Fibroblast of lung (primary cell): ENCODE data around the gene RGS3. TPM values are rescaled to one million over a fixed set of nuclear protein-coding genes. Genes with fewer than 3 reads are reported as not detected.

Experiments
- DNase-seq, 2 donors: peaks; one replicate each; pipeline versions ENCODE4 v3.0.0 to v3.0.0-alpha.2; 2010; ENCODE audit warnings: low read depth in 2 of 2
- H2AFZ ChIP-seq: 2 replicates; pipeline ENCODE4 v1.5.1; 2012; ENCODE audit warnings: low read length, control low read depth, inconsistent platforms
- H3K27ac ChIP-seq: 2 replicates; pipeline ENCODE4 v1.5.1; 2011; ENCODE audit warnings: low read length, control low read depth; ENCODE audit not compliant: insufficient read depth
- H3K27me3 ChIP-seq: 2 replicates; pipeline ENCODE4 v1.5.1; 2011; ENCODE audit warnings: mild to moderate bottlenecking, low read length; ENCODE audit not compliant: control insufficient read depth, insufficient read depth
- H3K36me3 ChIP-seq: 2 replicates; pipeline ENCODE4 v1.5.1; 2011; ENCODE audit warnings: low read length; ENCODE audit not compliant: control insufficient read depth, insufficient read depth
- H3K4me1 ChIP-seq: 2 replicates; pipeline ENCODE4 v1.5.1; 2011; ENCODE audit warnings: low read length; ENCODE audit not compliant: control insufficient read depth, insufficient read depth; ENCODE audit errors: extremely low read depth
- H3K4me2 ChIP-seq: 2 replicates; pipeline ENCODE4 v1.5.1; 2011; ENCODE audit warnings: low read length, control low read depth; ENCODE audit not compliant: insufficient read depth; ENCODE audit errors: extremely low read depth
- H3K4me3 ChIP-seq, 4 experiments: fragments of 200-600 bp in 1 of 4; sonication (generic) in 1 of 4; replicated peaks in 1 of 4; 2 replicates each; pipeline ENCODE4 v1.5.1; 2011 to 2016; ENCODE audit warnings: low read length in 4 of 4, low read depth in 3 of 4, mild to moderate bottlenecking in 3 of 4, control low read depth in 2 of 4, inconsistent platforms in 1 of 4, mixed read lengths in 1 of 4; ENCODE audit not compliant: insufficient read depth in 1 of 4; ENCODE audit errors: control extremely low read depth in 1 of 4
- H3K79me2 ChIP-seq: 2 replicates; pipeline ENCODE4 v1.5.1; 2012; ENCODE audit warnings: mild to moderate bottlenecking, low read length, inconsistent platforms; ENCODE audit not compliant: control insufficient read depth, insufficient read depth
- H3K9ac ChIP-seq: 2 replicates; pipeline ENCODE4 v1.5.1; 2011; ENCODE audit warnings: mild to moderate bottlenecking, low read length, control low read depth; ENCODE audit not compliant: insufficient read depth
- H3K9me3 ChIP-seq: 2 replicates; pipeline ENCODE4 v1.5.1; 2012; ENCODE audit warnings: low read depth, low read length; ENCODE audit not compliant: control insufficient read depth, insufficient read depth
- H4K20me1 ChIP-seq: 2 replicates; pipeline ENCODE4 v1.5.1; 2011; ENCODE audit warnings: low read length; ENCODE audit not compliant: control insufficient read depth, insufficient read depth; ENCODE audit errors: extremely low read depth
- EZH2 ChIP-seq: IDR thresholded peaks from 2 replicates; pipeline ENCODE4 v1.5.1; 2012; ENCODE audit warnings: low read length, control low read depth, mild to moderate bottlenecking; ENCODE audit errors: missing control alignments
- polyA plus RNA-seq, 2 donors: library from polyadenylated mRNA; depleted of rRNA in 1 of 2; stranded (reverse) in 1 of 2; unstranded in 1 of 2; fragments of >200 nt; gene quantifications; 2 replicates each; pipeline ENCODE4 v1.2.1, GENCODE V29; 2011 to 2012; ENCODE audit warnings: missing spikeins in 1 of 2
- total RNA-seq: library from RNA; depleted of rRNA; stranded (reverse); fragments of >200 nt; gene quantifications from 2 replicates; pipeline ENCODE4 v1.2.1, GENCODE V29; 2014
- TF ChIP-seq, protein P1 (sequence below), 2 donors: IDR thresholded peaks in 1 of 2; conservative IDR thresholded peaks in 1 of 2; 1 replicate in 1 of 2; 2 replicates in 1 of 2; pipeline ENCODE4 v1.5.1; 2011 to 2012; ENCODE audit warnings: low read length in 2 of 2, control low read depth in 1 of 2, inconsistent platforms in 1 of 2, low read depth in 1 of 2, mild to moderate bottlenecking in 1 of 2

The RGS3 gene
- total and polyA plus RNA-seq, 2 donors (not counting 1 experiment from before 2014, with no cell fraction given), result 48.1 to 74.3 TPM

- peak; percentile 70 to 83 for DNase-seq
- Histone ChIP-seq H4K20me1 (no peaks in the 10 kb centered on the region), H3K79me2 (no peaks in the 10 kb centered on the region), H3K4me1 (peaks cover 23% of the 10 kb centered on the region), H3K4me3 (no peak overlapping the region), H3K9ac (no peak overlapping the region), H2AFZ (no peak overlapping the region), H3K27me3 (no peaks in the 10 kb centered on the region), H3K4me2 (no peak overlapping the region), H3K27ac (no peak overlapping the region), H3K9me3 (no peaks in the 10 kb centered on the region), H3K36me3 (no peaks in the 10 kb centered on the region)
- TF ChIP-seq EZH2, result no peak
- TF ChIP-seq, protein P1, sequence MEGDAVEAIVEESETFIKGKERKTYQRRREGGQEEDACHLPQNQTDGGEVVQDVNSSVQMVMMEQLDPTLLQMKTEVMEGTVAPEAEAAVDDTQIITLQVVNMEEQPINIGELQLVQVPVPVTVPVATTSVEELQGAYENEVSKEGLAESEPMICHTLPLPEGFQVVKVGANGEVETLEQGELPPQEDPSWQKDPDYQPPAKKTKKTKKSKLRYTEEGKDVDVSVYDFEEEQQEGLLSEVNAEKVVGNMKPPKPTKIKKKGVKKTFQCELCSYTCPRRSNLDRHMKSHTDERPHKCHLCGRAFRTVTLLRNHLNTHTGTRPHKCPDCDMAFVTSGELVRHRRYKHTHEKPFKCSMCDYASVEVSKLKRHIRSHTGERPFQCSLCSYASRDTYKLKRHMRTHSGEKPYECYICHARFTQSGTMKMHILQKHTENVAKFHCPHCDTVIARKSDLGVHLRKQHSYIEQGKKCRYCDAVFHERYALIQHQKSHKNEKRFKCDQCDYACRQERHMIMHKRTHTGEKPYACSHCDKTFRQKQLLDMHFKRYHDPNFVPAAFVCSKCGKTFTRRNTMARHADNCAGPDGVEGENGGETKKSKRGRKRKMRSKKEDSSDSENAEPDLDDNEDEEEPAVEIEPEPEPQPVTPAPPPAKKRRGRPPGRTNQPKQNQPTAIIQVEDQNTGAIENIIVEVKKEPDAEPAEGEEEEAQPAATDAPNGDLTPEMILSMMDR (conservative IDR thresholded peaks at IDR 0.05 in 1 of 2, IDR thresholded peaks at IDR 0.05 in 1 of 2; ENCODE audit: low read depth in 1 of 2, low read length in 2 of 2), result no peak
Observed at GRCh38 chr9:113519426-113520108, 56.0 kb downstream of the RGS3 start.

GRCh38 chr9:113520109-113520642 is 56.6 kb downstream of the RGS3 start:
- no peaks in the 10 kb centered on the region for H3K79me2 ChIP-seq
- peaks cover 25% of the 10 kb centered on the region for H3K4me1 ChIP-seq
- no peaks in the 10 kb centered on the region for H3K36me3 ChIP-seq
- TF ChIP-seq, protein P1 (conservative IDR thresholded peaks at IDR 0.05 in 1 of 2, IDR thresholded peaks at IDR 0.05 in 1 of 2; ENCODE audit: low read depth in 1 of 2, low read length in 2 of 2), result no peak
- TF ChIP-seq EZH2, result no peak
- no peaks in the 10 kb centered on the region for H4K20me1 ChIP-seq
- H2AFZ ChIP-seq, result no peak overlapping the region
- H3K4me2 ChIP-seq, result no peak overlapping the region
- H3K9ac ChIP-seq, result no peak overlapping the region
- DNase-seq, result peak in 1 of 2 donors; percentile 59
- H3K27ac ChIP-seq, result no peak overlapping the region
- H3K4me3 ChIP-seq, result no peak overlapping the region
- no peaks in the 10 kb centered on the region for H3K27me3 ChIP-seq
- no peaks in the 10 kb centered on the region for H3K9me3 ChIP-seq

DNA sequence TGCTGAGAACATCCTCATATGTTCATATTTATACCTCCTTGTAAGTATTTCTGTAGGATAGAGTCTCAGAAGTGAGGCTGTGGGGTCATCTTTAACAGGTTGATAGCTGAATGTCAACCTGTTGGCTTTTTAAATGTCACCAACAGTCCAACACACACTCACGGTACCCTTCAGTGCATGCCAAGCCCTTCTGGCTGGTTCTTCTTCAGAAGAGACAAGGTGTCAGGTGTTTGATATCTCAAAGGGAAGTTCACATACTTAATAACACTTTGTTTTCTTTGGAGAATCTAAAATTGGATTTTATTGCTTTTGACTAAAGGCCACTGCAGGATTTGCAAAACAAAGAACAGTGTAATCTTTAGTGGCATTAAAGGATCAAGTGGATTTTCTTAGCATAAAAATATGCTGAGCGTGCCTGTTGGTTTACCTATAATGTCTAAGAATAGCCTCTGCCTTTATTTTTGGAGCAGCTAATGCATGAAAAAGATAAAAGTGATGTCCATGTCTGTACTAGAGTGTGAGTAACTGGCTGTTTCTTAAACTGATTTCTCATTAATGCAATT is 58.2 kb downstream of the RGS3 start:
- no peak overlapping the region for H3K4me2 ChIP-seq

More for the DNA sequence above, 58.2 kb downstream of the RGS3 start:
- H3K79me2 ChIP-seq, result no peaks in the 10 kb centered on the region
- no peaks in the 10 kb centered on the region for H3K27me3 ChIP-seq
- no peak overlapping the region for H3K4me3 ChIP-seq
- H3K36me3 ChIP-seq, result no peaks in the 10 kb centered on the region
- no peaks in the 10 kb centered on the region for H4K20me1 ChIP-seq
- no peaks in the 10 kb centered on the region for H3K9me3 ChIP-seq
- H2AFZ ChIP-seq, result no peak overlapping the region
- H3K4me1 ChIP-seq, result peaks cover 25% of the 10 kb centered on the region
- TF ChIP-seq, protein P1 (conservative IDR thresholded peaks at IDR 0.05 in 1 of 2, IDR thresholded peaks at IDR 0.05 in 1 of 2; ENCODE audit: low read depth in 1 of 2, low read length in 2 of 2), result no peak
- no peak for TF ChIP-seq EZH2
- H3K9ac ChIP-seq, result no peak overlapping the region
- DNase-seq, result no peak
- no peak overlapping the region for H3K27ac ChIP-seq
